HepG2 (cell line): Measurements from ENCODE around the gene MEAF6. TPM values are rescaled to one million over a fixed set of nuclear protein-coding genes. Genes with fewer than 3 reads are reported as not detected.

ENCODE experiments used
- AGO2 ChIP-seq: fragments of 200-400 bp; formaldehyde crosslinking; optimal IDR thresholded peaks from 2 replicates; pipeline ENCODE3; 2017; ENCODE audit warnings: mild to moderate bottlenecking, low read depth, low read length, moderate library complexity
- PATZ1 ChIP-seq: sonication (generic); formaldehyde crosslinking; IDR thresholded peaks from 2 replicates; pipeline ENCODE4 v1.4.0; 2020; ENCODE audit warnings: missing genetic modification reagents
- SAP130 ChIP-seq: IDR thresholded peaks from 2 replicates; pipeline ENCODE4 v1.6.1; 2016; ENCODE audit warnings: low read depth
- SNAPC5 ChIP-seq: sonication (generic); formaldehyde crosslinking; IDR thresholded peaks from 2 replicates; pipeline ENCODE4 v1.8.1; 2023; ENCODE audit warnings: mild to moderate bottlenecking, missing genetic modification reagents, borderline replicate concordance
- SP5 ChIP-seq: IDR thresholded peaks from 2 replicates; pipeline ENCODE4 v1.6.1; 2016; ENCODE audit warnings: low read depth, borderline replicate concordance
- ZC3H13 ChIP-seq: sonication (generic); formaldehyde crosslinking; IDR thresholded peaks from 2 replicates; pipeline ENCODE4 v1.8.1; 2023; ENCODE audit warnings: mild to moderate bottlenecking, missing genetic modification reagents, moderate library complexity
- ZNF746 ChIP-seq: sonication (generic); formaldehyde crosslinking; IDR thresholded peaks from 2 replicates; pipeline ENCODE4 v1.8.0; 2022; ENCODE audit warnings: mild to moderate bottlenecking, missing genetic modification reagents
- polyA plus RNA-seq, 8 experiments: library from polyadenylated mRNA; depleted of rRNA in 3 of 8; stranded (reverse) in 7 of 8; unstranded in 1 of 8; fragments of >200 nt; fragmentation: Illumina TruSeq in 4 of 8; extraction: Trizol in 4 of 8; gene quantifications; 2 replicates each; pipeline versions ENCODE4 v1.2.1 to v1.2.3, GENCODE V29; 2011 to 2016; ENCODE audit warnings: low read depth in 4 of 8, missing spikeins in 1 of 8, mixed read lengths in 1 of 8; ENCODE audit not compliant: insufficient read depth in 1 of 8
- total RNA-seq, 5 experiments: library from RNA; depleted of rRNA; stranded (reverse); fragments of >200 nt; fragmentation: Illumina TruSeq; extraction: Trizol; gene quantifications; 2 replicates each; pipeline ENCODE4 v1.2.3, GENCODE V29; 2016; ENCODE audit warnings: low read depth in 1 of 5
- TF ChIP-seq, protein P1 (sequence below), 2 experiments: sonication (generic) in 1 of 2; formaldehyde crosslinking in 1 of 2; IDR thresholded peaks; 2 replicates each; pipeline versions ENCODE4 v1.4.0 to v1.6.1; 2018 to 2020; ENCODE audit warnings: missing genetic modification reagents in 2 of 2, borderline replicate concordance in 1 of 2, low read depth in 1 of 2, mild to moderate bottlenecking in 1 of 2, missing biosample characterization in 1 of 2

The MEAF6 gene
- total and polyA plus RNA-seq, 2 of the 13 experiments (the other 11 are each of a cell fraction or from before 2014, with no cell fraction given) = 29.5 to 45.6 TPM

DNA sequence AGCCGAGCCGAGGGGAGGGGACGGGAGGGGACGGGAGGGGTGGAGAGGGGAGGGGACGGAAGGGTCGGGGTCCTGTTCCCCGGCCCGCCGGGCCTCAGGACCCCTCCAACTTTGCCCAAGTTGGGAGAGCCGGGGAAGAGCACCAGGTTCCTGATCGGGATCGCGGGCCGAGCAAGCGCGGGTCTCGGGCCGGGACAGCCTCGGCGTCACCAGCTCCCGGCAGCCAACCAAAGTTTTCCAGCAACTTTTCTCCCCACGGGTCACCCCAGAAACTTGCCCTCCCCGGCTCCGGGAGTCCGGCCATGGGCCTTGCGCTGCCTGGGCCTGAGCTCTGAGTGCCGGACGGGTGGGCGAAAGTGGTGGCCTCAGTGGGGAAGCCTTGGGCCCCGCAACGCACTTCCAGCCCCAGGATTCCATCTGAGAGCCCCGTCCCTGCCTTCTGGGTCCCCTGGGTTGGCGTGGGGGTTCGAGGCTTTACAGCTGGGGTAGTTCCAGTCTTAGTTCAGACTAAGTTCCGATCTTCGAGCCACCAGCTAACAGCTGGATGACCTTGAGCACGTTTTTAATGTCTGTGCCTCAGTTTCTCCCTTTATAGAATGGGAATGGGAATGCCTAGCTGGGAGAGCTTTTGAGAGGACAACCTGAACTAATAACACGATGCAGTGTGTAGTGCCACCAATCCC, 39.7 kb downstream of the MEAF6 start (continued):
- TF ChIP-seq, protein P1, sequence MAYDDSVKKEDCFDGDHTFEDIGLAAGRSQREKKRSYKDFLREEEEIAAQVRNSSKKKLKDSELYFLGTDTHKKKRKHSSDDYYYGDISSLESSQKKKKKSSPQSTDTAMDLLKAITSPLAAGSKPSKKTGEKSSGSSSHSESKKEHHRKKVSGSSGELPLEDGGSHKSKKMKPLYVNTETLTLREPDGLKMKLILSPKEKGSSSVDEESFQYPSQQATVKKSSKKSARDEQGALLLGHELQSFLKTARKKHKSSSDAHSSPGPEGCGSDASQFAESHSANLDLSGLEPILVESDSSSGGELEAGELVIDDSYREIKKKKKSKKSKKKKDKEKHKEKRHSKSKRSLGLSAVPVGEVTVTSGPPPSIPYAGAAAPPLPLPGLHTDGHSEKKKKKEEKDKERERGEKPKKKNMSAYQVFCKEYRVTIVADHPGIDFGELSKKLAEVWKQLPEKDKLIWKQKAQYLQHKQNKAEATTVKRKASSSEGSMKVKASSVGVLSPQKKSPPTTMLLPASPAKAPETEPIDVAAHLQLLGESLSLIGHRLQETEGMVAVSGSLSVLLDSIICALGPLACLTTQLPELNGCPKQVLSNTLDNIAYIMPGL (CRISPR knock-in tag; IDR thresholded peaks at IDR 0.05; ENCODE audit: borderline replicate concordance in 1 of 2, low read depth in 1 of 2) = 0 out of 4 replicates have a peak, but pooled peaks of 1 of the 2 experiments have one; percentile 20
- TF ChIP-seq SAP130 (0 out of 2 replicates have a peak, but pooled peaks have one; percentile 18), PATZ1 (CRISPR knock-in tag) (no peak), ZNF746 (no peak), SNAPC5 (CRISPR knock-in tag) (no peak), AGO2 (peak; percentile 22), SP5 (CRISPR knock-in tag) (no peak), ZC3H13 (peak; percentile 41; the same call in 1 of the 2 replicates)
